Colon (tissue), 2 donors: Measurements from ENCODE around the gene LIMS2.

Experiments
- FAIRE-seq: peaks from 2 replicates; lab custom pipeline; 2012; peaks lifted over from hg19 to GRCh38; lab: Jason Lieb, UNC
- donor health status: control.
- donor health status: control.

LIMS2 gene

DNA sequence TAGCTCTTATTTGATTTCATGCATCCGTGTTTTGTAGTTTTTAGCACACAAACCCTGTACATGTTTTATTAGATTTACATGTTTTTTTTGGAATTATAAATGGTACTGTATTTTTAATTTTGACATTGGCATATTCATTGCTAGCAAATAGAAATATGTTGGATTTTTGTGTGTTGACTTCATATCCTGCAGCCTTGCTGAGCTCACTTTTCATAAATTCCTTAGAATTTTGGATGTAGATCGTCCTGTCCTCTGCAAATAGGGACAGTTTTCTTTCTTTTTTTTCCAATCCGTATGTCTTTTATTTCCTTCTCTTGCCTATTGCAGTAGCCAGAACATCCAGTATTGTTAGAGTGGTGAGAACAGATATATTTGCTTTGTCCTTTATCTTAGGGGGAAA lies 76.1 kb downstream of the LIMS2 start:
- no peak for FAIRE-seq

DNA sequence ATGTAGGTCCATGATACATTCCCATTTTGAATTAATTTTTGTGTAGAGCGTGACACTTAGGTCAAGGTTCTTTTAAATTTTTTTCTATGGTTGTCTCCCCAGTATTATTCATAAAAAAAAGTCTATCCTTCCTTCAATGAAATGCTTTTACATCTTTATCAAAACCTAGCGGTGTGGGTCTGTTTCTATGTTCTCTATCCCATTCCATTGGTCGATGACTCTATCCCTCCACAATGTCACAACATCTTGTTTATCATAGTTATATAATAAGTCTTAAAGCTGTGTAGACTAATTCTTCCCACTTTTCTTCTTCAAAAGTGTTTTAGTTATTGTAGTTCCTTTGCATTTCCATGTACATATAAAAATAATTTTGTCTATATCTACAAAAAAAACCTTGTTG lies 76.6 kb downstream of the LIMS2 start:
- no peak for FAIRE-seq

DNA sequence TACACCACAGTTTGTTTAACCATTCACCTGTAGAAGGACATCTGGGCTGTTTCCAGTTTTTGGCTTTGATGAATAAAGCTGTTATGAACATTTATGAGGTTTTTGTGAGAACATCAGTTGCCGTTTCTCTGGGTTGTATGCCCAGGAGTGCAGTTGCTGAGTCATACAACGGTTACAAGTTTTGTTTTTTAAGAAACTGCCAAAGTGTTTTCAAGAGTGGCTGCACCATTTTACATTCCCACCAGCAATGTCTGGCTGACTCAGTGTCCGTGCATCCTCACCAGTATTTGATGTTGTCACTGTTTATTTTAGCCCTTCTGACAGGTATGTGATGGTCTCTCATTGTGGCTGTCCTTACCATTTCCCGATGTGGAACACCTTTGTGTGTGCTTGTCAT lies 77.3 kb downstream of the LIMS2 start:
- no peak for FAIRE-seq

DNA sequence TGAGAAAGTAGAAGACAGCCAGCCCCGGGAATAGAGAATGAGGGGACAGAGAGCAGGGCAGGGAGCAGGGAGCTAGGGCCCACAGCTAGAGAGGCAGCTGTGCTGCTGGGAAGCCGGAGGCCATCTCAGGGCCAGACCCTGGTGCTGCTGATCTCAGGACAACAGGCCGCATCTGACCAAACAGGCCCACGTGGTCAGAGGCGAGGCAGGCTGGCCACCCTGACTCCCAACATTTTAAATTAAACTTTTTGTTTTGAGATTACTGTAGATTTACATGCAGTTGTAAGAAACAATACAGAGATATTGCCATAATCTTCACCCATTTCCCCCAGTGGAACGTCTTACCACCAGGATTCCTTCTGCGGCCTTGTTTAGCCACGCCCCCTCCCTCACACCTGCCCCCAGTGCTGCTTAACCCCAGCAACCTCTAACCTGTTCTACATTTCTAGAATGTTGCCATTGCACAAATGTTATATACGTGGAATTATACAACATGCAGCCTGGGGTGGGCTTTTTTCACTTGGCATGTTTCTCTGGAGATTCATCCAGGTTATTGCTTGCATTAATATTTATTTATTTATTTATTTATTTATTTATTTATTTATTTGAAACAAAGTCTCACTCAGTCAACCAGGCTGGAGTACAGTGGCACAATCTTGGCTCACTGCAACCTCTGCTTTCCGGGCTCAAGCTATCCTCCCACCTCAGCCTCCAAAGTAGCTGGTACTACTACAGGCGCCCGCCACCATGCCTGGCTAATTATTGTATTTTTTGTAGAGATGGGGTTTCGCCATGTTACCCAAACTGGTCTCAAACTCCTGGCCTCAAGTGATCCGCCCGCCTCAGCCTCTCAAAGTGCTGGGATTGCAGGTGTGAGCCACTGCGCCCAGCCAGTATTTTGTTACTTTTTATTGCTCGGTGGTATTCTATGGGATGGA lies 78.0 kb downstream of the LIMS2 start:
- FAIRE-seq: no peak

DNA sequence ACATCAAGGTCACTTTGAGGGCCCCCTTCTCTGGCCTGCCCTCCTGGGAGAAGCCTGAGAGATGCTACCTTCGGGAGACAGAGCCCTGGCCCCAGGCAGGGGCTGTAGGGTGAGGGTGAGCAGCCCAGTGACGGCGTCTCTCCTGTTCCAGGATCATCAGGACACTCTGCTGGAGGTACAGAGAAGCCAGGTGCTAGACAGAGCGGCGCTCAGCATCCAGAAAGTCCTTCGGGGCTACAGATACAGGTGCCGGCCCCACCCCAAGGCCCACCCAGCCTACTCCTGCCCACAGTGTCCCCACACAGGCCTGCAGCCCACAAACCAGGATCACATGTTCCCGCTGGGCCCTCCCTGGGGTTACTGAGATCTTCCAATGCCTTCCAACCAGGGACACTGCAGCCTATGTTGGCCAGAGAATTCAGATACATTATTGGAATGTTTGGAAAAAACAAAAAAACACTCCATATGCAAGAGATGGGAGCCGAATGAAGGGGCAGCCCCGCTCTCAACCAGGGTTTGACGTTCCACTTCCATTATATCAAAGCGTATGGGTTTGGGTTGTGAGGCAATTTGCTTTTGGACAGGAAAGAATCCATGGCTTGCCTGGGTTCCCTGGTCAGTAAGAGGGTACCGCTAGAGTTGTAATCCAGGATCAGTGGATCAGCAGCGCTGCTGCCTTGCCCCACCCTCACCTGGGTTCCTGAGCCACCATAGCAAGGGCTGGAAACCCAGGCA lies 78.9 kb downstream of the LIMS2 start:
- FAIRE-seq: no peak

DNA sequence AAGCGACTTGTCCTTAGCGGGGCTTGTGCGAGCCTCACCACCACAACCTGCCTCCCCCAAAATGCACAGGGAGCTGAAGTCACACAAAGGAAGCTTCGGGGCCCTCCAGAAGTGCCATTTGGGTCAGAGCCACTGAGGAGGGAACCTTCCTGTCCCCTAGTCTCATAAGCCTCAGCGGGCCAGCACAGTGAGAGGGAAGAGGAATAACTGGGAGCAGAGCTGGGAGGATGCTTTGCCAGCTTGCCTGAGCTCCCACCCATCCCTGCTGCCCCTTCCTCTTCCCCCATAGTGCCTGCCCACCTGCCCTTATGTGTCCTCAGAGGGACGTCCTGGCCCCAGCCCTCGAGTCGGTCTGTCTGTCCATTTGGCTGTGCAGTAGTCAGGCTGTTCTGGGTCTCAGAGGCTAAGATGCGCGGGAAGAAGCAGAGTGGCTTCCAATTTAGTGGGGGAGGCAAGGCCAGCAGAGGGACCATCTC lies 81.2 kb downstream of the LIMS2 start:
- FAIRE-seq: no peak

DNA sequence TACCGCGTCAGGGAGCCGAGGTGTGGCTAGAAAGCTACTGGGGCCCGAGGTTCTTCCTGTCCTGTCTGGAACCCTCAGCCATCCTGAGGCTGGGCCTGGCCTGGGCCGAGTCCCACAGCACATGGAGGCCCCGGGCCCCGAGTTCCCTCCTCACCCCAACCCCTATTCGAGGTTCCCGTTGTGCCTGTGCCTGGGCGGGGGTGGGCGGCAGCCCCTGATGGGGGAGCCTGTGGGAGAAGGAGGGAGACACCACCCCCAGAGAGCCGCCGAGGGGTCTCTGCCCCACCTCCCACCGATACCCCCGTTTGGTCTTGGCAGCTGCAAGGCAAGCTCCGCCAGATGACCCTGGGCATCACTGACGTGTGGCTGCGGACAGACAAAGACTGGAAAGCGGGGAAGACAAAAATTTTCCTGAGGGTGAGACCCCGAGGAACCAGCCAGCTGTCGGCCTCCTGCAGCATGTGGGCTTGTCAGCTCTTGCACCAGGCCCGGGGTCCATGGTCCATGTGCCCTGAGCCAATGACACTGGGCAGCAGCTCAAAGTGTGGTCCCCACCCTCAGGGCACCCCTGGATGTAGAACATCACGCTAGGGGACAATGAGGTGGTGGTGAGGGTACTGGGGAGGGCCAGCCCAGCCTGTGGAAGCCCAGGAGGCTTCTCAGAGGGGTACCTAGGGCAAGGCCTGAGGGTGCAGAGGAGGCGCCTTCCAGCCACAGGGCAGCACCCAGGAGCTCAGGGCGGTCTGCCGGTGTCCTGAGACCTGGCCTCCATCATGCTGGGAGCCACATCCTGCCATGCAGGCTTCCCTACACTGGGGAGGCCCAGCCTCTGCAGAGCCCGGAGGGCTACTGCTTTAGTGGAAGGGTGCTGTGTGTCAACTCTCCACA lies 81.9 kb downstream of the LIMS2 start:
- FAIRE-seq: no peak

DNA sequence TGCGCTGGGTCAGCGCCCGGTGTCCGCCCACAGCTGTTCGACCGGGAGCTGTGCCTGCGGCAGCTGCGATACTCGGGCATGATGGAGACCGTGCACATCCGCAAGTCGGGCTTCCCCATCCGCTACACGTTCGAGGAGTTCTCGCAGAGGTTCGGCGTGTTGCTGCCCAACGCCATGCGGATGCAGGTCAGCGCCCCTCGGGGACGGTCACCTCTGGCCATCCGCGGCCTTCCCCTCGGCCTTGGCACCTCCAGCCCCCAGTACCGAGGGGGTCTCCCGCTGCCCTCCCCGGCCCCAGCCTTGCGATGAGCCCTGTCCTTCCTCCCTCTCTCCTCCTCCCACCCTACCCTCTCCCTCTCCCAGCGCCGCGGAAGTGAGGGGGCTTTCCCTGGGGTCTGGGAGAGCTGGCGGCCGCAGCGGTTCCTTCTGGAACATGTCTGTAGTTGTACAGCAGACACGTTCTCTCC lies 82.5 kb downstream of the LIMS2 start:
- FAIRE-seq: no peak

DNA sequence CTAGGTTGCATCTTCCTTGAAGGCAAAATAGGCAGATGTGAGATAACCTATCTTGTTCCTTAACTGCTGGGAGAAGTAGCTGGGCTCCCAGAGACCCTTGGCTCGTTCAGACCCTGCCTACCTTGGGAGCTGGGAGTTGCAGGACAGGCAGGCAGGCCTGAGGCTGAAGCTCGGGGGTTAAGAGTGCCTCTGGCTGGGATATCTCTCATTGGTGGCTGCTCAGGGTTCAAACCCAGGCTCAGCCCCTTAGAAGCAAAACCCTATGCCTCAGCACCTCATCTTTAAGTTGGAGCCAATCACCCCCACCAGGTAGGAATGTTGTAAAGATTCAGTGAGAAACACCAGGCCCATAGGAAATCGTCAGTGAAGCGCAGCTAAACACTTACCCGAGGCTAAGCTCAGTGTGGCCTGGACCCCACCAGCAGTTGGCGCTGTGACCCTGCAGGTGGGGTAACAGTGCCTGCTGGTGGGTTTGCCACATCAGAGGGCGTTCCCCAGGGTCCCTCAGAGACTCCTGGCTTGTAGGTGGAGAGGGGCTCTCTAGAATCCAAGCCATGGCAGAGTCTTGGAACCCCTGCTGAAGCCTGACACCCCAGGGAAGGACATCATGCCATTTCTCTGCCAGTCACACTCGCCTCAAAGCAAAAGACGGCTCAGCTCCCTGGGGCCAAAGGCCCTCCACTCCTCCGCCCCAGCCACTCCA lies 84.0 kb downstream of the LIMS2 start:
- no peak for FAIRE-seq

DNA sequence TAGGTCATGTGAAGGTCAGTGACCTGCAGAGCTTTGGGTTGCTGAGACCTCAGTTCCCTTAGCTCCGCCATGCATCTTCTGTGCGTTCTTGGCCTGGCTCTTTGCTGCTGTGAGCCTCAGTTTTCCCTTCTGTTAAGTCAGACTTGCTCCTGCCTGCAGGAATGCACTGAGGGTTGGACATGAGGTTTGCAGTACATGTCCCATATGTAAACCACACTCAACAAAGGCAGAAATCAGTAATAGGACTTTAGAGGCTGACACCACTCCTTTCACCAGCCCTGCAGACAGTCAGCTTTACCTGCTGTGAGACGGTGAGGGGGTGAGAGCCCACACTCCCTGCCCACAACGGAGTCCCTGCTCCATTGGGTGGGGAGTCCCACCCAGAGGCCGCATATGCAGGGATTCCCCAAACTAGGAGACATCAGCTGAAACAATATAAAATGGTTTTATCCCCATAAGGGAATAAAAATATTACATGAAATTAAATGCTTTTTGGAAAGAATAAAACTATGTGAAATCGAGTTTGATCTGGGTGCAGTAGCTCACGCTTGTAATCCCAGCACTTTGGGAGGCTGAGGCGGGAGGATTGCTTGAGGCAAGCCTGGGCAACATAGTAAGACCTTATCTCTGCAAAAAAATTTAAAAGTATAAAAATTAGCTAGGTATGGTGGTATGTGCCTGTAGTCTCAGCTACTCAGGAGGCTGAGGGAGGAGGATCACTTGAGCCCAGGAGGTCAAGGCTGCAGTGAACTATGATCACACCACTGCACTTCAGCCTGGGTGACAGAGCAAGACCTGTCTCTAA lies 84.7 kb downstream of the LIMS2 start:
- FAIRE-seq: no peak

DNA sequence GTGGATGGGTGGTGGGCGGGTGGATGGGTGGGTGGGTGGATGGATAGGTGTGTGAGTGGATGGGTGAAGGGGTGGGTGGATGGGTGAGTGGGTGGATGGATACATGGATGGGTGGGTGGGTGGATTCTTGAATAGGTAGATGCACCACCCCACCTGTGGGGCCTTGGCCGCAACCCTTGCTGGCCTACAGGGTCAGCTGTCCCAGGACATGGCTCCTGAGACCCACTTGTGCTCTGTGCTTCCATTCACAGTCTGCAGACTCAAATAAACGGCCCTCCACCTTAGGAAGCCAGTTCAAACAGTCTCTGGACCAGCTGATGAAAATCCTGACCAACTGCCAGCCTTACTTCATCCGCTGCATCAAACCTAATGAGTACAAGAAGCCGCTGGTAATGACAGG lies 85.5 kb downstream of the LIMS2 start:
- no peak for FAIRE-seq

DNA sequence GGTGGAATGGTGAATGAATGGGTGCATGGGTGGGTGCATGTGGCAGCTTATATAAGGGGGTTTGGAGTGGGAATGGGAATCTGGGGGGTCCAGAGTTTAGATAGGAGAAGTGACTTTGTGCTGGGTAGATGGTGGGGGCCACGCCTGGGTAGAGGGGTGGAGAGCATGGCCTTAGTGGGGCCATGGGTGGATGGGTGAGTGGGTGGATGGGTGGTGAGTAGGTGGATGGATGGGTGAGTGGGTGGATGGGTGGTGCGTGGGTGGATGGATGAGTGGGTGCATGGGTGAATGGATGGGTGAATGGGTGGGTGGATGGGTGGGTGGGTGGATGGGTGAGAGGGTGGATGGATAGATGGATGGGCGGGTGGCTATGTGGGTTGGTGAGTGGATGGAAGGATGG lies 86.0 kb downstream of the LIMS2 start:
- FAIRE-seq: no peak
